ENCODE data around the gene SPATA1. TPM values are rescaled to one million over a fixed set of nuclear protein-coding genes. Genes with fewer than 3 reads are reported as not detected.

Gene SPATA1
- total and polyA plus RNA-seq, 5 experiments from 2014 or later = 2.2 to 2.5 TPM; not detected in 3

DNA sequence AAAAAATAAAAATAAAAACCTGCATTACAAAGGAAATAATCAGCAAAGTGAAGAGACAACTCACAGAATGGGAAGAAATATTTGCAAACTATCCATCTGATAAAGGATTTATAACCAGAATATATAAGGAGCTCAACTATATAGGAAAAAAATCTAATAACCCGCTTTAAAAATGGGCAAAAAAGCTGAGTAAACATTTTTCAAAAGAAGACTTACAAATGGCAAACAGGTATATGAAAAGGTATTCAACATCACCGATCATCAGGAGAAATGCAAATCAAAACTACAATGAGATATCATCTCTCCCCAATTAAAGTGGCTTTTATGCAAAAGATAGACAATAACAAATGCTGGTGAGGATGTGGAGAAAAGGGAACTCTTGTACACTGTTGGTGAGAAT lies 4.0 kb downstream of the SPATA1 start:
- Mint-ChIP-seq H3K36me3 (peaks cover 0 to 4% (median 0%) of the 10 kb centered on the region in 3 donors), H3K9me3 (peaks cover 0 to 12% (median 4%) of the 10 kb centered on the region in 9 donors), H3K4me1 (peaks cover 4 to 17% (median 6%) of the 10 kb centered on the region in 4 donors), H3K4me3 (no peak overlapping the region), H3K27me3 (no peaks in the 10 kb centered on the region), H3K27ac (no peak overlapping the region)
- no peak for DNase-seq
- POLR2A ChIA-PET = no interaction called here
- ATAC-seq = no peak

DNA sequence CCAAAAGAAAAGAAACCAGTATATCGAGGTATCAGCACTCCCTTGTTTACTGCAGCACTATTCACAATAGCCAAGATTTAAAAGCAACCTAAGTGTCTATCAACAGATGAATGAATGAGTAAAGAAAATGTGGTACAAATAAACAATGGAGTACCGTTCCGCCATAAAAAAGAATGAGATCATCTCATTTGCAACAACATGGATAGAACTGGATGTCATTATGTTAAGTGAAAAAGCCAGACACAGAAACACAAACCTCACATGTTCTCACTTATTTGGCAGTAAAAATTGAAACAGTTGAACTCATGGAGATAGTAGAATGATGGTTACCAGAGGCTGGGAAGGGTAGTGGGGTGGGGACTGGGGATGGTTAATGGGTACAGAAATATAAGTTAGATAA lies 4.5 kb downstream of the SPATA1 start:
- POLR2A ChIA-PET = no interaction called here
- Mint-ChIP-seq H3K27ac (no peak overlapping the region), H3K27me3 (no peaks in the 10 kb centered on the region), H3K9me3 (peaks cover 0 to 12% (median 4%) of the 10 kb centered on the region in 9 donors), H3K4me1 (peaks cover 0 to 14% (median 4%) of the 10 kb centered on the region in 4 donors), H3K36me3 (no peaks in the 10 kb centered on the region), H3K4me3 (no peak overlapping the region)
- ATAC-seq (no peak), DNase-seq (no peak)

DNA sequence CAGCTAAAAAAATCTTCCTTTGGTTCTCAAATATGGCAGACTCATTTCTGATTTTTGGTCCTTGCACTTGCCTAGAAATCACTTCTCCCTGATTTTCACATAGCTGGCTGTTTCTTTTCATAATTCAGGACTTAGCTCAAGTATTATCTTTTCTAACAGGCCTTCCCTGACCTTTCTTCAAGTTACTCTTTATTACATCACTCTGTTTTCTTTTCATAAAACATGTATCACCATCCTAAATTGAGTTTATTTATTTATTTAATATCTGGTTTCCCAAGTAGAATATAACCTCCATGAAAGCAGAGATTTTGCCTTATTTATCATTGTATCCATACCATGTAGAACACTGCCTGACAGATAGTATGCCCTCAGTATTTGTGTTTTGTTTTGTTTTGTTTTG lies 18.4 kb downstream of the SPATA1 start:
- ATAC-seq = no peak
- Mint-ChIP-seq H3K27ac (no peak overlapping the region), H3K36me3 (peaks cover 0 to 12% (median 11%) of the 10 kb centered on the region in 3 donors), H3K4me1 (peaks cover 0 to 1% (median 0%) of the 10 kb centered on the region in 4 donors), H3K4me3 (no peak overlapping the region), H3K27me3 (no peaks in the 10 kb centered on the region), H3K9me3 (peaks cover 0 to 4% (median 0%) of the 10 kb centered on the region in 9 donors)
- POLR2A ChIA-PET = no interaction called here
- no peak for DNase-seq

DNA sequence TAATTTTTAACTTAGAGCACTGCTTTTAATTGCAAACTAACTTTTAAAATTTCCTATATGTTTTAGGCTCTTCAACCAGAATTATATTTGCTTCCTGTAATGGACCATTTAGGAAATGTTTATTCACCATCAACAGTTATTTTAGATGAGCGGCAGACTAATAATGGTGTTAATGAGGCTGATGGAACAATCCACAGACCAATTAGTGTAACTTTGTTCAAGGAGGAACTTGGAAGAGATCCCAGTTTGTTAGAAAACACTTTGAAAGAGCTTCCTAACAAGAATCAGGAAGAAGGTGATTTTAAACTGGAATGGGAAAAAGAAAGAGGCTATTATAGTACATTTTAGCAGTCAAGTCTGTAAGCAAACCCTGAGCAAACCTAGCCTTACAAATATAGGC lies 19.6 kb downstream of the SPATA1 start:
- Mint-ChIP-seq H3K4me3 (no peak overlapping the region), H3K9me3 (peaks cover 0 to 4% (median 0%) of the 10 kb centered on the region in 9 donors), H3K27ac (no peak overlapping the region), H3K27me3 (no peaks in the 10 kb centered on the region), H3K4me1 (peaks cover 0 to 1% (median 0%) of the 10 kb centered on the region in 4 donors), H3K36me3 (peaks cover 0 to 13% (median 10%) of the 10 kb centered on the region in 3 donors)
- ATAC-seq (no peak), DNase-seq (no peak)
- POLR2A ChIA-PET = no interaction called here

DNA sequence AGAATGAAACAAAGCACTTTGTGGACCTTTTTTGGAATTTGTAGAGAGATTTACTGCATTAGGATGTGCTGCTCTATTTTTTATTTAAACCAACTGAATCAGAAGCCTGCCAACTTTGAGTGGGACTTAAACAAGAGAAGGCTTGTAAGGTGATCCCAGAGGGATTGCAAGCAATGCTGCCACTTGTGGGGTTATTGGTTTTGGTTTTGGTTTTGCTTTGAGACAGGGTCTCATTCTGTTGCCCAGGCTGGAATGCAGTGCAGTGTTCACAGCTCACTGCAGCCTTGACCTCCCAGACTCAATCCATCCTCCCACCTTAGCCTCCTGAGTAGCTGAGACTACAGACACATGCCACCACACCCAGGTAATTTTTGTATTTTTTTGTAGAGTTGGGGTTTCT lies 32.4 kb downstream of the SPATA1 start:
- H3K27me3 Mint-ChIP-seq = no peaks in the 10 kb centered on the region
- peaks cover 0 to 41% (median 16%) of the 10 kb centered on the region in 3 donors for H3K36me3 Mint-ChIP-seq
- no peak for ATAC-seq
- no peak overlapping the region for H3K4me3 Mint-ChIP-seq
- no peaks in the 10 kb centered on the region for H3K9me3 Mint-ChIP-seq
- peaks cover 0 to 4% (median 0%) of the 10 kb centered on the region in 4 donors for H3K4me1 Mint-ChIP-seq
- POLR2A ChIA-PET = no interaction called here
- no peak overlapping the region for H3K27ac Mint-ChIP-seq
- no peak for DNase-seq

DNA sequence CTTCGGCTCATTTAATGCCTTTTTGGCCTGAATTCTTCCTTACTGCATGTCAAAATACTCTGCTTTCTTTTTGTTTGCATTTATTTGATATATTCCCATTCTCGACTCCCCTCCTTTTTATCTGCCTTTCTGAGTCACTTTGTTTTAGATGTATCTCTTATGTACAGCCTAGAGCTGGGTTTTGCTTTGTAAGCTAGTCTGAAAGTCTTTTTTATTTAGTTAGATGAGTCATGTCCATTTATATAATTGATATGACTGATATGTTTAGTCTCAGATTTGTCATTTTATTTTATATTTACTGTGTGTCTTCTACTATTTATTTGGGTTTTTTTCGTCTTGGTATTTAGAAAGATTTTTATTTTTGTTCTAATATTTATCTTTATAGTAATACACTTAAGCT lies 33.8 kb downstream of the SPATA1 start:
- no peaks in the 10 kb centered on the region for H3K27me3 Mint-ChIP-seq
- peak overlapping the region in 1 of 10 donors; percentile 4 for H3K27ac Mint-ChIP-seq
- H3K4me1 Mint-ChIP-seq = peaks cover 0 to 4% (median 0%) of the 10 kb centered on the region in 4 donors
- ATAC-seq (no peak), DNase-seq (no peak)
- POLR2A ChIA-PET = no interaction called here
- H3K36me3 Mint-ChIP-seq = peaks cover 0 to 41% (median 16%) of the 10 kb centered on the region in 3 donors
- H3K4me3 Mint-ChIP-seq = no peak overlapping the region
- H3K9me3 Mint-ChIP-seq = no peaks in the 10 kb centered on the region

DNA sequence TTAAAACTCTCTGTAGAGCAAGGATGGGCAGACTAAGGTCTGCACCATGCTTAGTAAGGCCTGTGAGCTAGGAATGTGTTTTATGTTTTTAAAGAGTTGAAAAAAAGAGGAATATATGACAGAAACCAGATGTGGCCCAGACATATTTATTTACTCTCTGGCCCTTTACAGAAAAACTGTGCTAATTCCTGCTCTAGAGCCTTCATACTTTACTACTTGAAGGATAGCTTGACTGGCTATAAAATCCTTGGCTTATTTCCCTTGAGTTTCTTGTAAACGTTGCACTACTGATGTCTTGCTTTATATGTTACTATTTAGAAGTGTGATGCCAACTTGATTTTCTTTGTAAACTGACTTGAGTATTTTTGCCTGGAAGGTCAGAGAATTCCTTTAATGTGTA lies 34.6 kb downstream of the SPATA1 start:
- Mint-ChIP-seq H3K27ac (no peak overlapping the region), H3K4me3 (no peak overlapping the region), H3K9me3 (no peaks in the 10 kb centered on the region), H3K36me3 (peaks cover 0 to 41% (median 16%) of the 10 kb centered on the region in 3 donors), H3K4me1 (peaks cover 0 to 4% (median 0%) of the 10 kb centered on the region in 4 donors), H3K27me3 (no peaks in the 10 kb centered on the region)
- ATAC-seq = no peak
- POLR2A ChIA-PET = no interaction called here
- no peak for DNase-seq

DNA sequence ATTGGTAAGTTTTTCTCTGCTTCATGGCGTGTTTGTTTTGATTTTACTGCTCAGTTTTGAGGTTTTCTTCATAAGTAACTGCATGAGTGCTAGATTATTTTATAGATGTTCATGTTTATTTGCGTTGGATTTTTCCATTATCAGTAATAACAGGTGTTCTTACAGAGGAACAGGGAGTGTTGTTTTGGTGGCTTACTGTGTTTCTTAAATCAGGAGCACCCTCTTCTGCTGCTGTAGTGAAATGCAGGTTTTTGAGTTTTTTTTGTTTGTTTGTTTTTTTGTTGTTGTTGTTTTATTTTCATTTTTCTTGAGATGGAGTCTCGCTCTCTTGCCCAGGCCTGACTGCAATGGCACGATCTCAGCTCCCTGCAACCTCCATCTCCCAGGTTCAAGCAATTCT lies 35.5 kb downstream of the SPATA1 start:
- H3K27me3 Mint-ChIP-seq = no peaks in the 10 kb centered on the region
- ATAC-seq (no peak), DNase-seq (no peak)
- peaks cover 0 to 4% (median 0%) of the 10 kb centered on the region in 4 donors for H3K4me1 Mint-ChIP-seq
- no peaks in the 10 kb centered on the region for H3K9me3 Mint-ChIP-seq
- H3K36me3 Mint-ChIP-seq = peaks cover 0 to 43% (median 17%) of the 10 kb centered on the region in 3 donors
- peak overlapping the region in 1 of 10 donors; percentile 75 for H3K27ac Mint-ChIP-seq
- POLR2A ChIA-PET = no interaction called here
- H3K4me3 Mint-ChIP-seq = no peak overlapping the region

DNA sequence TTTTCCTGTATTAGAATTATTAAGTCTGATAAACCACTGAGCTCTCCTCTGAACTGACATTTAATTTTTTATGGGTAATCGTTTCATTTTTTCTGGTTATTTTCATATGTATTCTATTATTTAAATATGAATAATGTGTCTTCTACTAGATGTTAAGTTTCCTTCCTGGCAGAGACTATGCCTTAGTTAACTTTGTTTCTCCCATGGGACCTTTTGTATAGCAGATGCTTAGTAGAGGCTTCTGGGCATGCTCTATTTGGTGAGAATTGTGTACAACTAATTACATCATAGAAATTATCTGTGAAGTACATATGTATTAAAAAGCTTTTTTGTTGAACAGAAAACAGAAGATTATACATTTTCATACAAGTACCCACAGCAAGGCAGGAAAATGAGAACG lies 44.6 kb downstream of the SPATA1 start:
- H3K27me3 Mint-ChIP-seq = no peaks in the 10 kb centered on the region
- peaks cover 0 to 2% (median 0%) of the 10 kb centered on the region in 4 donors for H3K4me1 Mint-ChIP-seq
- DNase-seq (no peak), ATAC-seq (no peak)
- POLR2A ChIA-PET = no interaction called here
- no peak overlapping the region for H3K27ac Mint-ChIP-seq
- H3K4me3 Mint-ChIP-seq = no peak overlapping the region
- peaks cover 0 to 29% (median 5%) of the 10 kb centered on the region in 3 donors for H3K36me3 Mint-ChIP-seq
- H3K9me3 Mint-ChIP-seq = no peaks in the 10 kb centered on the region

DNA sequence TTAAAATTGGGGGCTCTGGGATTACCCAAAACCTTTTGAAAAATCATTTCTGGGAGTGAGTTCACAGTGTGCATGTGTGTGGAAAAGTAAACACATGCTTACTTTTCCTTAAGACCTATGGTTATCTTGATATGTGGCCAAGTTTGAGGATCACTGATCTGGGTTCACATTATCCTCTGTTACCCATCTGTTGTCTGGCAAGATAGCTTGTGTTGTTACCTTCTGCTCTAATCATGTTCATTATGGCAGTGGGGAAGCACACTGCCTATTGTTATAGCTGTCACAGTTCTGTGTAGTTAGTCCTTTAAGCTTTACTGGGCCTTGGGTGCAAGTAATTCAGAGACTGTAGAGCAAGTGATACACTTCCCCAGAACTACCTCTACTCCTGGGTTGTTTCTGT lies 63.0 kb downstream of the SPATA1 start:
- H3K4me3 Mint-ChIP-seq = no peak overlapping the region
- DNase-seq (no peak), ATAC-seq (no peak)
- peaks cover 0 to 51% (median 19%) of the 10 kb centered on the region in 3 donors for H3K36me3 Mint-ChIP-seq
- H3K27me3 Mint-ChIP-seq = no peaks in the 10 kb centered on the region
- peaks cover 36 to 53% (median 44%) of the 10 kb centered on the region in 4 donors for H3K4me1 Mint-ChIP-seq
- H3K9me3 Mint-ChIP-seq = no peaks in the 10 kb centered on the region
- no peak overlapping the region for H3K27ac Mint-ChIP-seq
- POLR2A ChIA-PET = no interaction called here

DNA sequence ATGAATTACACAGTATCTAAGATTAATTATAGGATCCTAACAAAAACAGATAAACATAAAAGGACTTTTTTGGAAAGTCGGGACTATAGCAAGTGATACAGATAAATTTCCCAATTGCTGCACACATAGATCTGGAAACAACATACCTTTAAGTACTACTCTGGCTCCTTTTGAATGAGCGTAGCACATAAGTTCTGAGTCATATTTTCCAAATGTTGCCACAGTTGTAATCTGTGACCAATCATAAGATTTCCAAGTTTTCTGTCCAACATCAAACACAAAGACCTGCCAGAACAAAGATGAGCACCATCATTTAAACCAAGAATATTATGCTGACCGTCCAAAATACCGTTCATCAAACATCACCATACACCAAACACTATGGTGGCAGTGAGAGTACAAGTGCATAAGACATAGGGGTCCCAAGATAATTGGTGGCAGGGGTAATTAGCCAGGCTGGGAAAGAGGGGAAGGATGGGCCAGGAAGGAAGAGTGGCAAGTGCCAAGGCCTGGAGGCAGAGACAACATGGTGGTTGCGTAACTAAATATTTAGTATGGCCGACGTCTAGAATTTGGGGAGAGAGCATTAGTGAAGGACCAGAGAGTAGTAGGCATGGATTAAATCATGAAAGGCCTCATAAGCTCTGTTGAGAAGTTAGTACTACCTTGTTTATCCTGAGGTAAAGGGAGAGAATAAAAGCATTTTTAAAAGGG lies 64.4 kb downstream of the SPATA1 start:
- POLR2A ChIA-PET = no interaction called here
- DNase-seq (no peak), ATAC-seq (no peak)
- H3K27ac Mint-ChIP-seq = no peak overlapping the region
- peak overlapping the region in 5 of 10 donors; percentile 3 to 52 (median 39) for H3K4me3 Mint-ChIP-seq
- peaks cover 39 to 64% (median 50%) of the 10 kb centered on the region in 4 donors for H3K4me1 Mint-ChIP-seq
- H3K27me3 Mint-ChIP-seq = no peaks in the 10 kb centered on the region
- H3K9me3 Mint-ChIP-seq = no peaks in the 10 kb centered on the region
- H3K36me3 Mint-ChIP-seq = peaks cover 0 to 43% (median 19%) of the 10 kb centered on the region in 3 donors

DNA sequence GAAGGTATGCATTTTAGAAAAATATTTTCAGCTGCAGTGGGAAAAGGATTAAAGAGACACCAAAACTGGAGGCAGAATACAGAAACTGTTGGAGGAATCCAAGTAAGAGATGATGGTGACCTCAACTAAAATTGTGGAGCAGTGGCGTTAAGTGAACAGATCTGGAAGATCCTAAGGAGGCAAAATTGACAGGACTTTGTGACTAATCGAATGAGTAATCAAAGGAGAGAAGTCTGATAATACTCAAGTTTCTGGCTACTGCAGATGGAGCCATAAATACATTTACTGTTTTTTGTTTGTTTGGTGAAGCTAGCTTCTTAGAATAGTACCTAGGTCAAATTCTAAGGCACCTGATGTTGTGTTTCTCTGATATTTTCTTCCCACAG lies 65.0 kb downstream of the SPATA1 start:
- Mint-ChIP-seq H3K27me3 (no peaks in the 10 kb centered on the region), H3K4me1 (peaks cover 39 to 64% (median 50%) of the 10 kb centered on the region in 4 donors), H3K4me3 (peak overlapping the region in 6 of 10 donors; percentile 3 to 72 (median 37)), H3K27ac (no peak overlapping the region), H3K9me3 (no peaks in the 10 kb centered on the region), H3K36me3 (peaks cover 0 to 41% (median 17%) of the 10 kb centered on the region in 3 donors)
- ATAC-seq (no peak), DNase-seq (no peak)
- POLR2A ChIA-PET = no interaction called here

DNA sequence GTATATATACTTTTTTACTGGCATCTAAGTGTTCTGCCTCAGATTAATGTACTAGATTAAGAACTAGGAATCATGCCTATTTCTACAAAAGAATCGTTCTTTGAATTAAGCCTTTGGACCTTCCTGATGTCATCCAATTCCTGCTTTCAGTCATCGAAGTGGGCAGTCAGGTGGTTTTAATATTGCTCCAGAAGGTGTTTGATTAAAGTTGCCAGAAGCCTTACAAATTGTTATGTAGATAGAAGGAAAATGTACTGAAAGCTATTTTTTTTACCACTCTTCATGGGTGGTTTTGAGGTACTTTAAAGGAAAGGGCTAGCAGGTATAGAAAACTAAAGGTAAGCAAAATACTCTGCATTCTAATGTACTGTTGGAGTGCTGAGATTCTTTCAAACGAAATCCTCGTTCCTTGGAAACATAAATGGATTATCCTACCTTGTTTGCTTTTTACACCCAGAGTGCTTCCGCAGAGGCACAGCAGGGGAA lies 67.3 kb downstream of the SPATA1 start:
- Mint-ChIP-seq H3K36me3 (peaks cover 0 to 25% (median 14%) of the 10 kb centered on the region in 3 donors), H3K9me3 (no peaks in the 10 kb centered on the region), H3K27me3 (no peaks in the 10 kb centered on the region), H3K4me3 (peak overlapping the region; percentile 95 to 99 (median 98)), H3K4me1 (peaks cover 35 to 55% (median 41%) of the 10 kb centered on the region in 4 donors), H3K27ac (peak overlapping the region; percentile 98 to 100 (median 100))
- ATAC-seq (no peak), DNase-seq (no peak)
- POLR2A ChIA-PET = interaction anchor here (0.9 to 5.0 kb wide), 18 partner anchors 8 to 429 kb away, joined by 3 to 41 read pairs (median 4); partner anchors contain the start of genes GNG5, PRKACB, RPF1 and SPATA1
